ENCODE measurements around the gene CMSS1. TPM values are rescaled to one million over a fixed set of nuclear protein-coding genes. Genes with fewer than 3 reads are reported as not detected.

The CMSS1 gene
- polyA plus RNA-seq, 2 of the 4 experiments (the other 2 are of a cell fraction): 61.1 to 62.9 TPM

DNA sequence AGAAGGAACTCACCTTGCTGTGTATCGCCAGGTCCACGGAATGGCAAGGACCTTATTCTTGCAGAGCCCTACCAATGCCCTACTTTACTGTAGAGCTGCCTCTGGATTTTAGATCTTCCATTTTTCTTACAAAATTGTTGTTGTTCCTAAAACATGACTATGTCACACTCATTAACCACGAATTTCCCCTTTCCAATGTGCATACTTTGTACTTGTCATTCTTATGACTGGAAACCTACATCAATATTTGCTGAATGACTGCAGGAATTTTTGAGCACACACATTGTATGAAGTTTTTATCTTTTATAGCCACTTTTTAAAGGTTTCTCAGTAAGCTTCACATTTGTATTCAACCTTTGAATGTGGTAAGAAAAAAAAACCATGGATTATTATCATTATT, 35.9 kb upstream of the CMSS1 start:
- no peaks in the 10 kb centered on the region for H3K4me1 ChIP-seq
- no peak for ATAC-seq
- no peak for DNase-seq (ENCODE audit: low read depth in 1 of 2, low spot score in 1 of 2)
- TF ChIP-seq HOXB13 (CRISPR knock-in tag; IDR thresholded peaks at IDR 0.05; ENCODE audit: low read depth) (no peak), CEBPB (IDR thresholded peaks at IDR 0.05) (no peak), POLR2AphosphoS2 (conservative IDR thresholded peaks at IDR 0.05; ENCODE audit: low read length) (no peak), ZSCAN20 (CRISPR knock-in tag; IDR thresholded peaks at IDR 0.05) (no peak), RAD21 (conservative IDR thresholded peaks at IDR 0.05 in 1 of 2, IDR thresholded peaks at IDR 0.05 in 1 of 2) (no peak), MYC (IDR thresholded peaks at IDR 0.05; ENCODE audit: borderline replicate concordance, low read length) (no peak), HEYL (CRISPR knock-in tag; IDR thresholded peaks at IDR 0.05) (no peak), KDM1A (IDR thresholded peaks at IDR 0.05; ENCODE audit: low read depth) (no peak), ZC3H11A (IDR thresholded peaks at IDR 0.05) (no peak), KDM5A (IDR thresholded peaks at IDR 0.05) (no peak), PHF8 (IDR thresholded peaks at IDR 0.05; ENCODE audit: borderline replicate concordance, low read depth) (no peak)
- TF ChIP-seq, protein P1, sequence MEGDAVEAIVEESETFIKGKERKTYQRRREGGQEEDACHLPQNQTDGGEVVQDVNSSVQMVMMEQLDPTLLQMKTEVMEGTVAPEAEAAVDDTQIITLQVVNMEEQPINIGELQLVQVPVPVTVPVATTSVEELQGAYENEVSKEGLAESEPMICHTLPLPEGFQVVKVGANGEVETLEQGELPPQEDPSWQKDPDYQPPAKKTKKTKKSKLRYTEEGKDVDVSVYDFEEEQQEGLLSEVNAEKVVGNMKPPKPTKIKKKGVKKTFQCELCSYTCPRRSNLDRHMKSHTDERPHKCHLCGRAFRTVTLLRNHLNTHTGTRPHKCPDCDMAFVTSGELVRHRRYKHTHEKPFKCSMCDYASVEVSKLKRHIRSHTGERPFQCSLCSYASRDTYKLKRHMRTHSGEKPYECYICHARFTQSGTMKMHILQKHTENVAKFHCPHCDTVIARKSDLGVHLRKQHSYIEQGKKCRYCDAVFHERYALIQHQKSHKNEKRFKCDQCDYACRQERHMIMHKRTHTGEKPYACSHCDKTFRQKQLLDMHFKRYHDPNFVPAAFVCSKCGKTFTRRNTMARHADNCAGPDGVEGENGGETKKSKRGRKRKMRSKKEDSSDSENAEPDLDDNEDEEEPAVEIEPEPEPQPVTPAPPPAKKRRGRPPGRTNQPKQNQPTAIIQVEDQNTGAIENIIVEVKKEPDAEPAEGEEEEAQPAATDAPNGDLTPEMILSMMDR (IDR thresholded peaks at IDR 0.05): no peak
- FAIRE-seq: no peak
- no peak overlapping the region for H3K4me2 ChIP-seq
- H3K4me3 ChIP-seq: no peak overlapping the region
- H3K9me3 ChIP-seq: no peaks in the 10 kb centered on the region
- no peak overlapping the region for H3K27ac ChIP-seq
- CTCF ChIA-PET: interaction anchor here (1.2 to 1.4 kb wide), 2 partner anchors 18 to 27 kb away, joined by 3 read pairs; no protein-coding TSS in a partner anchor
- WGBS (ENCODE audit: missing lambda C conversion rate): 27% methylated on average over 3 of the region's 3 CpGs
- POLR2A ChIA-PET: no interaction called here

DNA sequence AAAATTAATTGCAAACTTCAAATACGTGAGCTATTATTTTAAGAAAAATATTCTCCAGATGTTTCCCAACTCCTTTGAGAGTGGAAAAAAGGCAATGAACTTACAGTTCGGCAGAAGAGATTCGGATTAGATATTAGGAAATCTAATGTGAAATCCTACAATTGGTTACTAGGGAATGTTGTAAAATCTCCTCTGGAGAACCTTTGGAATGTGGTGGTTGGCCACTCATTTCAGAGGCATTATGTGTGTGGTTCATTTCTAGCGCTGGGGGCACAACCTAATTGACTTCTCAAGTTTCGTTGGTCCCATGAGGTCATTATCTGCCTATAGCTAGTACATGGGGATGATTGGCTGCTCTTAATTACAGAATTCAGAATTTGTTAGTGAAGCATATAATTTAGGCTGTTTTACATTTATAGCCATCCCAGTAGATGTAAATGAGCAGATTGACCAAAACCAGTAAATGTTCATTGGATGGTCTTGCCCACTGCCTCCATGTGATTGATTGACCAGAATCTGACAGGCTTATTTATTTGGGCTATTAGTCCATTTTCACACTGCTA, 34.6 kb upstream of the CMSS1 start:
- WGBS (ENCODE audit: missing lambda C conversion rate): 14% methylated on average over 5 of the region's 5 CpGs
- no peak for ATAC-seq
- H3K4me1 ChIP-seq: no peaks in the 10 kb centered on the region
- ChIA-PET CTCF (interaction anchor here (1.2 to 1.4 kb wide), 2 partner anchors 20 to 25 kb away, joined by 3 read pairs; no protein-coding TSS in a partner anchor), POLR2A (no interaction called here)
- no peak overlapping the region for H3K4me2 ChIP-seq
- no peaks in the 10 kb centered on the region for H3K9me3 ChIP-seq
- FAIRE-seq: no peak
- no peak overlapping the region for H3K4me3 ChIP-seq
- DNase-seq (ENCODE audit: low read depth in 1 of 2, low spot score in 1 of 2): no peak
- TF ChIP-seq ZC3H11A (IDR thresholded peaks at IDR 0.05) (no peak), MAZ (IDR thresholded peaks at IDR 0.05; ENCODE audit: borderline replicate concordance, low read depth, low read length) (no peak), POLR2A (IDR thresholded peaks at IDR 0.05; ENCODE audit: low read length) (no peak), KDM5A (IDR thresholded peaks at IDR 0.05) (no peak), POLR2AphosphoS2 (conservative IDR thresholded peaks at IDR 0.05; ENCODE audit: low read length) (no peak), HOXB5 (CRISPR knock-in tag; IDR thresholded peaks at IDR 0.05) (no peak), NR3C1 (IDR thresholded peaks at IDR 0.05) (no peak), HOXB13 (CRISPR knock-in tag; IDR thresholded peaks at IDR 0.05; ENCODE audit: low read depth) (no peak), HDAC2 (IDR thresholded peaks at IDR 0.05) (no peak), FOSL2 (IDR thresholded peaks at IDR 0.05) (no peak), FOSL2 (CRISPR knock-in tag; IDR thresholded peaks at IDR 0.05) (no peak), RFX5 (IDR thresholded peaks at IDR 0.05) (no peak), ESRRA (IDR thresholded peaks at IDR 0.05; ENCODE audit: borderline replicate concordance, low read length) (no peak), EHF (CRISPR knock-in tag; IDR thresholded peaks at IDR 0.05) (no peak)
- TF ChIP-seq, protein P2, sequence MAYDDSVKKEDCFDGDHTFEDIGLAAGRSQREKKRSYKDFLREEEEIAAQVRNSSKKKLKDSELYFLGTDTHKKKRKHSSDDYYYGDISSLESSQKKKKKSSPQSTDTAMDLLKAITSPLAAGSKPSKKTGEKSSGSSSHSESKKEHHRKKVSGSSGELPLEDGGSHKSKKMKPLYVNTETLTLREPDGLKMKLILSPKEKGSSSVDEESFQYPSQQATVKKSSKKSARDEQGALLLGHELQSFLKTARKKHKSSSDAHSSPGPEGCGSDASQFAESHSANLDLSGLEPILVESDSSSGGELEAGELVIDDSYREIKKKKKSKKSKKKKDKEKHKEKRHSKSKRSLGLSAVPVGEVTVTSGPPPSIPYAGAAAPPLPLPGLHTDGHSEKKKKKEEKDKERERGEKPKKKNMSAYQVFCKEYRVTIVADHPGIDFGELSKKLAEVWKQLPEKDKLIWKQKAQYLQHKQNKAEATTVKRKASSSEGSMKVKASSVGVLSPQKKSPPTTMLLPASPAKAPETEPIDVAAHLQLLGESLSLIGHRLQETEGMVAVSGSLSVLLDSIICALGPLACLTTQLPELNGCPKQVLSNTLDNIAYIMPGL (CRISPR knock-in tag; IDR thresholded peaks at IDR 0.05; ENCODE audit: borderline replicate concordance): no peak
- TF ChIP-seq, protein P3, sequence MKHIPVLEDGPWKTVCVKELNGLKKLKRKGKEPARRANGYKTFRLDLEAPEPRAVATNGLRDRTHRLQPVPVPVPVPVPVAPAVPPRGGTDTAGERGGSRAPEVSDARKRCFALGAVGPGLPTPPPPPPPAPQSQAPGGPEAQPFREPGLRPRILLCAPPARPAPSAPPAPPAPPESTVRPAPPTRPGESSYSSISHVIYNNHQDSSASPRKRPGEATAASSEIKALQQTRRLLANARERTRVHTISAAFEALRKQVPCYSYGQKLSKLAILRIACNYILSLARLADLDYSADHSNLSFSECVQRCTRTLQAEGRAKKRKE (CRISPR knock-in tag; IDR thresholded peaks at IDR 0.05; ENCODE audit: low read depth): no peak
- H3K27ac ChIP-seq: no peak overlapping the region

Data from A549 (cell line).